A549 (cell line): ENCODE data around the gene TRABD2A. TPM values are rescaled to one million over a fixed set of nuclear protein-coding genes. Genes with fewer than 3 reads are reported as not detected.

Experiments
- ATAC-seq, 2 experiments: fragments of 200-7000 bp in 1 of 2; fragments of >200 bp in 1 of 2; cut with Nextera tagmentation in 1 of 2; cut with Tn5 transposase in 1 of 2; 3 replicates each; pipeline versions ENCODE4 v1.8.0 to v1.9.1; 2018 to 2020; ENCODE audit warnings: mild to moderate bottlenecking in 1 of 2, moderate library complexity in 1 of 2
- CTCF ChIA-PET: fragments of 300-600 bp; sonication (Branson Sonifier 250); formaldehyde crosslinking; extraction: SDS; loops from one replicate; lab custom pipeline; 2021; ENCODE audit warnings: antibody characterized with exemption, inconsistent platforms; lab: Yijun Ruan, JAX
- POLR2A ChIA-PET: fragments of 350-600 bp; formaldehyde crosslinking; extraction: SDS; loops from one replicate; lab custom pipeline; 2021; ENCODE audit warnings: antibody characterized with exemption, inconsistent platforms; lab: Yijun Ruan, JAX
- DNase-seq, 2 experiments: peaks; one replicate each; pipeline versions ENCODE4 v3.0.0 to v3.0.0-alpha.2; 2011 to 2016; ENCODE audit warnings: low read depth in 1 of 2, low spot score in 1 of 2
- FAIRE-seq: peaks from 2 replicates; lab custom pipeline; 2011; peaks lifted over from hg19 to GRCh38; lab: Jason Lieb, UNC
- H3K27ac ChIP-seq, 2 experiments: fragments of >200 bp; sonication (Bioruptor Twin); formaldehyde crosslinking; 3 replicates each; pipeline ENCODE4 v1.5.1; 2016 to 2017
- H3K4me1 ChIP-seq: fragments of >200 bp; sonication (Bioruptor Twin); formaldehyde crosslinking; 3 replicates; pipeline ENCODE4 v1.6.1; 2016
- H3K4me2 ChIP-seq: fragments of >200 bp; sonication (Bioruptor Twin); formaldehyde crosslinking; 3 replicates; pipeline ENCODE4 v1.6.1; 2016
- H3K4me3 ChIP-seq: fragments of >200 bp; sonication (Bioruptor Twin); formaldehyde crosslinking; 3 replicates; pipeline ENCODE4 v1.5.1; 2016
- H3K9me3 ChIP-seq: fragments of >200 bp; sonication (Bioruptor Twin); formaldehyde crosslinking; 3 replicates; pipeline ENCODE4 v1.6.1; 2016
- CHD4 ChIP-seq: fragments of 200-600 bp; sonication (generic); IDR thresholded peaks from 2 replicates; pipeline ENCODE4 v1.6.1; 2016; ENCODE audit warnings: antibody characterized with exemption, mild to moderate bottlenecking, borderline replicate concordance
- ESRRA ChIP-seq: fragments of 150-350 bp; IDR thresholded peaks from 2 replicates; pipeline ENCODE4 v1.6.1; 2014; ENCODE audit warnings: mild to moderate bottlenecking, low read length, borderline replicate concordance
- FOSB ChIP-seq: fragments of 250-450 bp; sonication (Bioruptor Pico); IDR thresholded peaks from 2 replicates; pipeline ENCODE4 v1.5.0; 2020; ENCODE audit warnings: mild to moderate bottlenecking, moderate library complexity
- FOSL2 ChIP-seq, 2 experiments: fragments of 450-650 bp in 1 of 2; fragments of >200 bp in 1 of 2; sonication (Bioruptor Twin) in 1 of 2; formaldehyde crosslinking; IDR thresholded peaks; 2 replicates each; pipeline versions ENCODE4 v1.5.0 to v1.6.1; 2016 to 2020; ENCODE audit warnings: mild to moderate bottlenecking in 1 of 2, moderate library complexity in 1 of 2
- FOXS1 ChIP-seq: fragments of 250-450 bp; sonication (Bioruptor Pico); IDR thresholded peaks from 2 replicates; pipeline ENCODE4 v1.5.0; 2020; ENCODE audit warnings: mild to moderate bottlenecking, moderate library complexity
- HEYL ChIP-seq: fragments of 250-450 bp; sonication (Bioruptor Pico); IDR thresholded peaks from 2 replicates; pipeline ENCODE4 v1.8.0; 2021; ENCODE audit warnings: mild to moderate bottlenecking, moderate library complexity
- MAFK ChIP-seq: fragments of 450-650 bp; IDR thresholded peaks from 2 replicates; pipeline ENCODE4 v1.6.1; 2014; ENCODE audit not compliant: partially characterized antibody
- MAZ ChIP-seq: fragments of 150-350 bp; IDR thresholded peaks from 2 replicates; pipeline ENCODE4 v1.6.1; 2014; ENCODE audit warnings: antibody characterized with exemption, low read depth, low read length, borderline replicate concordance
- PHF8 ChIP-seq: fragments of 200-600 bp; sonication (generic); IDR thresholded peaks from 2 replicates; pipeline ENCODE4 v1.6.1; 2016; ENCODE audit warnings: low read depth, mild to moderate bottlenecking, antibody characterized with exemption, moderate library complexity, borderline replicate concordance
- POLR2AphosphoS2 ChIP-seq: conservative IDR thresholded peaks from 2 replicates; pipeline ENCODE4 v1.6.1; 2012; ENCODE audit warnings: low read length, improper control_type of control experiment, inconsistent platforms
- RARB ChIP-seq: fragments of 250-450 bp; sonication (Bioruptor Pico); IDR thresholded peaks from 2 replicates; pipeline ENCODE4 v1.8.0; 2021; ENCODE audit warnings: mild to moderate bottlenecking, moderate library complexity
- RCOR1 ChIP-seq: fragments of 150-350 bp; IDR thresholded peaks from 2 replicates; pipeline ENCODE4 v1.6.1; 2014; ENCODE audit warnings: antibody characterized with exemption, low read length, low read depth
- RFX5 ChIP-seq: fragments of 450-650 bp; IDR thresholded peaks from 2 replicates; pipeline ENCODE4 v1.7.1; 2014; ENCODE audit warnings: antibody characterized with exemption, mild to moderate bottlenecking, moderate library complexity
- SMC3 ChIP-seq: fragments of >200 bp; sonication (Bioruptor Twin); formaldehyde crosslinking; IDR thresholded peaks from 3 replicates; pipeline ENCODE4 v1.6.1; 2018; ENCODE audit warnings: inconsistent platforms
- SREBF2 ChIP-seq: fragments of 450-650 bp; IDR thresholded peaks from 2 replicates; pipeline ENCODE4 v1.6.1; 2014; ENCODE audit warnings: mild to moderate bottlenecking, moderate library complexity
- TFCP2L1 ChIP-seq: fragments of 250-450 bp; sonication (Bioruptor Pico); IDR thresholded peaks from 2 replicates; pipeline ENCODE4 v1.5.0; 2021; ENCODE audit warnings: mild to moderate bottlenecking
- TP53 ChIP-seq: fragments of 250-450 bp; sonication (Bioruptor Pico); IDR thresholded peaks from 2 replicates; pipeline ENCODE4 v1.5.0; 2021; ENCODE audit warnings: mild to moderate bottlenecking, moderate library complexity
- ZSCAN20 ChIP-seq: fragments of 250-450 bp; sonication (Bioruptor Pico); IDR thresholded peaks from 2 replicates; pipeline ENCODE4 v1.8.0; 2022; ENCODE audit warnings: mild to moderate bottlenecking, moderate library complexity
- WGBS: methylation state at CpG from one replicate; pipeline ENCODE4 v1.1.6; 2017; ENCODE audit errors: missing lambda C conversion rate; 5-methylcytosine and 5-hydroxymethylcytosine counted together
- polyA plus RNA-seq, 4 experiments: library from polyadenylated mRNA; depleted of rRNA in 3 of 4; stranded (reverse); fragments of >200 nt; fragmentation: RNase III in 1 of 4; extraction: RNeasy Plus Mini Kit Qiagen cat#74134 plus additional on column Dnase treatment in 1 of 4; gene quantifications; 2 replicates in 3 of 4; 3 replicates in 1 of 4; pipeline ENCODE4 v1.2.3, GENCODE V29; 2011 to 2017
- TF ChIP-seq, protein P1 (sequence below): fragments of 450-650 bp; IDR thresholded peaks from 2 replicates; pipeline ENCODE4 v1.6.1; 2014; ENCODE audit warnings: antibody characterized with exemption
- TF ChIP-seq, protein P2 (sequence below): IDR thresholded peaks from 2 replicates; pipeline ENCODE4 v1.6.1; 2012
- TF ChIP-seq, protein P3 (sequence below): IDR thresholded peaks from 2 replicates; pipeline ENCODE4 v1.6.1; 2012
- TF ChIP-seq, protein P4 (sequence below): fragments of 150-350 bp; IDR thresholded peaks from 2 replicates; pipeline ENCODE4 v1.6.1; 2014; ENCODE audit warnings: low read depth, mild to moderate bottlenecking, low read length

The TRABD2A gene
- polyA plus RNA-seq, 2 of the 4 experiments (the other 2 are of a cell fraction) = 6.1 to 7.1 TPM

DNA sequence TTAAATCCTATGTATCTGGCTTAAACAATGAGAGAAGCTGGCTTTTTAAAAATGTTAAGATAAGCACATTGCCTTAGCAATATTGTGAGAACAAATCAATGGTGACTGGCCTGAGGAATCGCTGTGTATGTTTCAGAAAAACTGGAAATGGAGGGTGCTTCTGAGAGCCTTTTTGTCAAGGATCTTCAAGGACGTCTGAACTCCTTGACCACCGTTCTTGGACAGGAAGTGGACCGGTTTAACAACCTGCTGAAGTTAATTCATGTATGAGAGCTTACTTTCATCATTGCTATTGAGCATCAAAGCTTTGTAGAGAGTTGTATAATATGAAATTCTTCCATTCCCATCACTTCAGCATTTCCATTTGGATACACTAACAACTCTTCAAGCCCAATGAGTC lies 72.6 kb downstream of the TRABD2A start (continued):
- TF ChIP-seq, protein P1, sequence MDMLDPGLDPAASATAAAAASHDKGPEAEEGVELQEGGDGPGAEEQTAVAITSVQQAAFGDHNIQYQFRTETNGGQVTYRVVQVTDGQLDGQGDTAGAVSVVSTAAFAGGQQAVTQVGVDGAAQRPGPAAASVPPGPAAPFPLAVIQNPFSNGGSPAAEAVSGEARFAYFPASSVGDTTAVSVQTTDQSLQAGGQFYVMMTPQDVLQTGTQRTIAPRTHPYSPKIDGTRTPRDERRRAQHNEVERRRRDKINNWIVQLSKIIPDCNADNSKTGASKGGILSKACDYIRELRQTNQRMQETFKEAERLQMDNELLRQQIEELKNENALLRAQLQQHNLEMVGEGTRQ = no peak
- TF ChIP-seq FOSL2 (IDR thresholded peaks at IDR 0.05) = no peak
- TF ChIP-seq FOSL2 (CRISPR knock-in tag; IDR thresholded peaks at IDR 0.05) = no peak
- no peak for TF ChIP-seq SMC3

DNA sequence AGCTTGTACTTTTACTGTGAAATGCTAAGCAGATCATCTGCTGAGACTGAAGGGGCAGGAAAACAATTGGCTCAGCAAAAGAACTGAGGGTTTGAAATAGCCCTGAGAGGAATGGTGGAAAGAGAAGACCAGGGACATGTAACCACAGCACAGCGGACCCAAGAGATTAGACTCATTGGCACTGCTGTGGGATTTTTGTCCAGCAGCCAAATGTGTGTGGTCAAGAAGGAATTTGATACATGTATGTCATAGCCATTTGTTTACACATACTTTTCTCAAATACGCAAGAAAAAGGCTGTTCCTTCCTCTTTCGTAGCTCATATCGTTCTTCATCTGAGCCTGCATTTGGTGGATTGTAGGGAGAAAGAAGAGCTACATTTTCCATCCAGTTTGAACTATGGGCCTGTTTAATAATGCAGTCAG lies 73.8 kb downstream of the TRABD2A start:
- ChIA-PET CTCF (interaction anchor here (0.8 to 0.9 kb wide), 2 partner anchors 74 to 119 kb away, joined by 3 to 4 read pairs; no protein-coding TSS in a partner anchor), POLR2A (interaction anchor here (1.4 kb wide), 1 partner anchor 98 kb away, joined by 5 read pairs; the partner anchor contains the start of gene TMSB10)
- FAIRE-seq (peak; percentile 97), ATAC-seq (peak; percentile 79 to 90)
- WGBS = 5% methylated on average over 4 of the region's 4 CpGs
- H3K27ac ChIP-seq = peak overlapping the region; percentile 50 to 73; a peak in 4 of 6 replicates
- H3K4me1 ChIP-seq = peaks cover 33% of the 10 kb centered on the region
- no peak for TF ChIP-seq FOSL2 (IDR thresholded peaks at IDR 0.05)
- 0 out of 2 replicates have a peak, but pooled peaks have one; percentile 6 for TF ChIP-seq FOSL2 (CRISPR knock-in tag; IDR thresholded peaks at IDR 0.05)
- TF ChIP-seq FOXS1 = no peak
- TF ChIP-seq, all 56 proteins: peak for 1
- DNase-seq = peak; percentile 53 to 84
- no peaks in the 10 kb centered on the region for H3K9me3 ChIP-seq
- no peak overlapping the region for H3K4me3 ChIP-seq
- H3K4me2 ChIP-seq = peak overlapping the region; percentile 67

DNA sequence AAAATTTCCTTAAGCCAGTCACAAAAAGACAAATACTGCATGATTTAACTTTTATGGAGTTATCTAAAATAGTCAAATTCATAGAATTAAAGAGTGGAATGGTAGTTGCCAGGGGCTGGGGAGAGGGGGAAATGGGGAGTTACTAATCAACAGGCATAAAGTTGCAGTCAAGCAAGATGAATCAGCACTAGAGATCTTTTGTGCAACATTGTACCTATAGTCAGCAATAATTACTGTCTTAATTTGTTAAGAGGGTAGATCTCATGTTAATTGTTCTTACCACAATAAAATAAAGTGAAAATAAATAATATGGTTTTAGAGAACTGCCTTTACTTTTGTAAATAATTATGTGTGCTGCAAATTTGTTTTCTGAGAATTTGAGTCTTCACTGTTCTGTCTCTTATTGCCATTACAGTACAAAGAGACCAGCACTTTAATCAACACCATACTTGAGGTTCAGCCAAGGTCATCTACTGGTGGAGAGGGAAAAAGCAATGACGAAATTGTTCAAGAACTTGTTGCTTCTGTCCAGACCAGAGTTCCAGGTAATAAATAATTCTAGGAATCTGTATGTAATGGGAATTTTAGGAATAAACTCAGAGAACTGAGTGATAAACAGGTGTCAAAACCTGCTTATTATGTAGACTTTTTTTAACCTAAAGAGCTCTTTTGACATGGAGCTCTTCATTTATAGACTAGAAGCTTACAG lies 75.5 kb downstream of the TRABD2A start:
- Histone ChIP-seq H3K9me3 (no peaks in the 10 kb centered on the region), H3K4me3 (no peak overlapping the region)
- FAIRE-seq = no peak
- ATAC-seq = no peak
- WGBS = 44% methylated on average over 1 of the region's 1 CpG
- TF ChIP-seq MAFK (peak; percentile 45), FOSL2 (IDR thresholded peaks at IDR 0.05) (no peak), FOSL2 (CRISPR knock-in tag; IDR thresholded peaks at IDR 0.05) (no peak)
- TF ChIP-seq, all 56 proteins: peak for 1
- DNase-seq = no peak
- Histone ChIP-seq H3K27ac (no peak overlapping the region), H3K4me2 (peak overlapping the region; percentile 2; the same call in 1 of the 3 replicates), H3K4me1 (peaks cover 33% of the 10 kb centered on the region)
- POLR2A ChIA-PET = no interaction called here
- CTCF ChIA-PET = no interaction called here

DNA sequence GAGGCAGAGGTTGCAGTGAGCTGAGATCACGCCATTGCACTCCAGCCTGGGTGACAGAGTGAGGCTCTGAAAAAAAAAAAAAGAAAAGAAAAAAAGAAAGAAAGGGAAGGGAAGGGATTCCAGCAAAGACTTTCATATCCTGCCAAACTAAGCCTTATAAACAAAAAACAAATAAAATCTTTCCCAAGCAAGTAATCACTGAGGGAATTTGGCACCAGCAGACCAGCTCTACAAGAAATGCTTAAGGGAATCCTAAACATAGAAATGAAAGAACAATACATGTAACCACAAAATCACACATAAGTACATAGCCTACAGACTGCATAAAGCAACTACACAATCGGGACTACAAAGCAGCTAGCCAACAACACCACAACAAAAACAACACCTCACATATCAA lies 79.1 kb downstream of the TRABD2A start:
- no peak for FAIRE-seq
- WGBS = 34% methylated on average over 2 of the region's 2 CpGs
- POLR2A ChIA-PET = no interaction called here

DNA sequence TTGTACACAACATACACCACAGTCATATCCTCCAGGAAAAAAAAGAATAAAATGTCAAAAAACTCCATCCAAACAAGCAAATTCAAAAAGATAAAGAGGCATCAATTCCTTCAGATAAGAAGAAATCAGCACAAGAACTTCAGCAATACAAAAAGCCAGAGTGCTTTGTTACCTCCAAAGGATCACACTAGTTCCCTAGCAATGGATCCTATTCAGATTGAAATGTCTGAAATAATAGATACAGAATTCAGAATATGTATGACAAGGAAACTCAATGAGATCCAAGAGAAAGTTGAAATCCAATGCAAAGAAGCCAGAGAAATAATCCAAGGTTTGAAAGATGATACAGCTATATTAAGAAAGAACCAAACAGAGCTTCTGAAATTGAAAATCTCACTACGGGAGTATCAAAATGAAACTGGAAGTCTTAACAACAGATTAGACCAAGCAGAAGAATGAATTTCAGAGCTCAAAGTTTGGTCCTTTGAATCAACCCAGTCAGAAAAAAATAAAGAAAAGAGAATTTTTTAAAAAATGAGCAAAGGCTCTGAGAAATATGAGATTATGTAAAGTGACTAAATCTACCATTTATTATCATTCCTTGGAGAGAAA lies 80.6 kb downstream of the TRABD2A start:
- peaks cover 6% of the 10 kb centered on the region; the same call in 2 of the 3 replicates for H3K4me1 ChIP-seq
- 83% methylated on average over 1 of the region's 1 CpG for WGBS
- H3K27ac ChIP-seq = no peak overlapping the region
- H3K9me3 ChIP-seq = no peaks in the 10 kb centered on the region
- DNase-seq = no peak
- H3K4me2 ChIP-seq = no peak overlapping the region
- TF ChIP-seq MAZ (no peak), FOSB (CRISPR knock-in tag) (no peak), CHD4 (no peak), RARB (no peak), SREBF2 (no peak), HEYL (no peak), ZSCAN20 (CRISPR knock-in tag) (no peak)
- TF ChIP-seq, protein P2, sequence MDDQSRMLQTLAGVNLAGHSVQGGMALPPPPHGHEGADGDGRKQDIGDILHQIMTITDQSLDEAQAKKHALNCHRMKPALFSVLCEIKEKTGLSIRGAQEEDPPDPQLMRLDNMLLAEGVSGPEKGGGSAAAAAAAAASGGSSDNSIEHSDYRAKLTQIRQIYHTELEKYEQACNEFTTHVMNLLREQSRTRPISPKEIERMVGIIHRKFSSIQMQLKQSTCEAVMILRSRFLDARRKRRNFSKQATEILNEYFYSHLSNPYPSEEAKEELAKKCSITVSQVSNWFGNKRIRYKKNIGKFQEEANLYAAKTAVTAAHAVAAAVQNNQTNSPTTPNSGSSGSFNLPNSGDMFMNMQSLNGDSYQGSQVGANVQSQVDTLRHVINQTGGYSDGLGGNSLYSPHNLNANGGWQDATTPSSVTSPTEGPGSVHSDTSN = no peak
- TF ChIP-seq, all 56 proteins: peak for 0
- ATAC-seq = no peak
- ChIA-PET CTCF (no interaction called here), POLR2A (no interaction called here)
- no peak overlapping the region for H3K4me3 ChIP-seq
- no peak for FAIRE-seq

More for the DNA sequence above, 79.1 kb downstream of the TRABD2A start:
- DNase-seq = no peak
- Histone ChIP-seq H3K4me2 (no peak overlapping the region), H3K9me3 (no peaks in the 10 kb centered on the region), H3K4me1 (peaks cover 20% of the 10 kb centered on the region), H3K4me3 (no peak overlapping the region), H3K27ac (no peak overlapping the region)
- TF ChIP-seq, protein P3, sequence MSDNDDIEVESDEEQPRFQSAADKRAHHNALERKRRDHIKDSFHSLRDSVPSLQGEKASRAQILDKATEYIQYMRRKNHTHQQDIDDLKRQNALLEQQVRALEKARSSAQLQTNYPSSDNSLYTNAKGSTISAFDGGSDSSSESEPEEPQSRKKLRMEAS = no peak
- TF ChIP-seq RCOR1 (no peak), RFX5 (no peak), TFCP2L1 (CRISPR knock-in tag) (no peak), TP53 (CRISPR knock-in tag) (no peak), HEYL (no peak), POLR2AphosphoS2 (no peak), PHF8 (no peak), ESRRA (no peak)
- TF ChIP-seq, protein P4, sequence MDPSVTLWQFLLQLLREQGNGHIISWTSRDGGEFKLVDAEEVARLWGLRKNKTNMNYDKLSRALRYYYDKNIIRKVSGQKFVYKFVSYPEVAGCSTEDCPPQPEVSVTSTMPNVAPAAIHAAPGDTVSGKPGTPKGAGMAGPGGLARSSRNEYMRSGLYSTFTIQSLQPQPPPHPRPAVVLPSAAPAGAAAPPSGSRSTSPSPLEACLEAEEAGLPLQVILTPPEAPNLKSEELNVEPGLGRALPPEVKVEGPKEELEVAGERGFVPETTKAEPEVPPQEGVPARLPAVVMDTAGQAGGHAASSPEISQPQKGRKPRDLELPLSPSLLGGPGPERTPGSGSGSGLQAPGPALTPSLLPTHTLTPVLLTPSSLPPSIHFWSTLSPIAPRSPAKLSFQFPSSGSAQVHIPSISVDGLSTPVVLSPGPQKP = no peak
- no peak for ATAC-seq
- CTCF ChIA-PET = interaction anchor here (0.7 kb wide), 1 partner anchor 770 kb away, joined by 3 read pairs; no protein-coding TSS in a partner anchor
